Nephron progenitor cell (in vitro differentiated cells): ENCODE results near the gene LNPEP.

Experiments used
- DNase-seq: peaks from one replicate; pipeline ENCODE4 v3.0.0; 2021
- H3K27ac Mint-ChIP-seq: 2 replicates; pipeline ENCODE4 v1.8.0; 2021; ENCODE audit warnings: mild to moderate bottlenecking, moderate library complexity, mixed read lengths
- H3K27me3 Mint-ChIP-seq: 2 replicates; pipeline ENCODE4 v1.8.0; 2021; ENCODE audit warnings: mild to moderate bottlenecking, low read depth, mixed read lengths; ENCODE audit not compliant: poor library complexity
- H3K36me3 Mint-ChIP-seq: 2 replicates; pipeline ENCODE4 v1.8.0; 2021; ENCODE audit warnings: low read depth, mixed read lengths
- H3K4me1 Mint-ChIP-seq: 2 replicates; pipeline ENCODE4 v1.8.0; 2021; ENCODE audit warnings: mixed read lengths
- H3K4me3 Mint-ChIP-seq: 2 replicates; pipeline ENCODE4 v1.8.0; 2021; ENCODE audit warnings: mild to moderate bottlenecking, moderate library complexity, mixed read lengths
- H3K9me3 Mint-ChIP-seq: 2 replicates; pipeline ENCODE4 v1.8.0; 2021; ENCODE audit warnings: mild to moderate bottlenecking, moderate library complexity, mixed read lengths
- TF ChIP-seq, protein P1 (sequence below): fragments of 200-600 bp; sonication (generic); IDR thresholded peaks from 2 replicates; pipeline ENCODE4 v1.5.0; 2021; ENCODE audit warnings: antibody characterized with exemption

LNPEP gene

DNA sequence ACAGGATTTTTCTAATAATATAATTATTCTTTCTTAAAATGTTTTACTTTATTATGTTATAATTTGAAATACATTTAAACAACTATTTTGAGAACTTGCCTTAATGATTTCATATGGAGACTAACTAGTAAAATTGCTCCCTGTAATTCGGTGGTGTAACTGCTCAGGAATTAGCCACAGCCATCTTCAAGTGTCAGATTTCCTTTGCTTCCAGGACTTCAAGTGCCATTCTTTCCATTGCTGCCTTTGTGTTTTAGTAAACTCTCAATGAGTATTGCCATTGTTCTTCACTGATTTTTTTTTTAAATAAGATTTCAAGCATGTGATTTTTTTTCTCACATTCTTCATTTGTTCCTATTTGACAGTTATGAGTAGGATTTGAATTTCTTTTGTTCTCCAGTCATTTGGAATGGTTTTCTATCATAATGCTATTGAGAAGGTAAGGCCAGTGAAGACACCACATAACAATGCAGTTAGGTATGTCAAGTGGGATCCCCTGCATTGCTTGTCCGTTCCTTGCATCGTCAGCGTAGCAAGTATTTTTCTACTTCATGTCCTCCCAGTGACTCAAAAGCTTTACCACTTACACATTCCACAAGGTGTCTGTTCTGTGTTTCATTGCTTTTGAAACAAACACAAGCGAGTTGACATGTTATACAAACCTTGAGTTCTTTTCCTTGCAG lies 83.7 kb downstream of the LNPEP start:
- Mint-ChIP-seq H3K27ac (no peak overlapping the region), H3K36me3 (peaks cover 36% of the 10 kb centered on the region), H3K27me3 (no peaks in the 10 kb centered on the region), H3K9me3 (no peaks in the 10 kb centered on the region), H3K4me3 (no peak overlapping the region), H3K4me1 (peaks cover 6% of the 10 kb centered on the region)
- no peak for DNase-seq
- TF ChIP-seq, protein P1, sequence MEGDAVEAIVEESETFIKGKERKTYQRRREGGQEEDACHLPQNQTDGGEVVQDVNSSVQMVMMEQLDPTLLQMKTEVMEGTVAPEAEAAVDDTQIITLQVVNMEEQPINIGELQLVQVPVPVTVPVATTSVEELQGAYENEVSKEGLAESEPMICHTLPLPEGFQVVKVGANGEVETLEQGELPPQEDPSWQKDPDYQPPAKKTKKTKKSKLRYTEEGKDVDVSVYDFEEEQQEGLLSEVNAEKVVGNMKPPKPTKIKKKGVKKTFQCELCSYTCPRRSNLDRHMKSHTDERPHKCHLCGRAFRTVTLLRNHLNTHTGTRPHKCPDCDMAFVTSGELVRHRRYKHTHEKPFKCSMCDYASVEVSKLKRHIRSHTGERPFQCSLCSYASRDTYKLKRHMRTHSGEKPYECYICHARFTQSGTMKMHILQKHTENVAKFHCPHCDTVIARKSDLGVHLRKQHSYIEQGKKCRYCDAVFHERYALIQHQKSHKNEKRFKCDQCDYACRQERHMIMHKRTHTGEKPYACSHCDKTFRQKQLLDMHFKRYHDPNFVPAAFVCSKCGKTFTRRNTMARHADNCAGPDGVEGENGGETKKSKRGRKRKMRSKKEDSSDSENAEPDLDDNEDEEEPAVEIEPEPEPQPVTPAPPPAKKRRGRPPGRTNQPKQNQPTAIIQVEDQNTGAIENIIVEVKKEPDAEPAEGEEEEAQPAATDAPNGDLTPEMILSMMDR = no peak

DNA sequence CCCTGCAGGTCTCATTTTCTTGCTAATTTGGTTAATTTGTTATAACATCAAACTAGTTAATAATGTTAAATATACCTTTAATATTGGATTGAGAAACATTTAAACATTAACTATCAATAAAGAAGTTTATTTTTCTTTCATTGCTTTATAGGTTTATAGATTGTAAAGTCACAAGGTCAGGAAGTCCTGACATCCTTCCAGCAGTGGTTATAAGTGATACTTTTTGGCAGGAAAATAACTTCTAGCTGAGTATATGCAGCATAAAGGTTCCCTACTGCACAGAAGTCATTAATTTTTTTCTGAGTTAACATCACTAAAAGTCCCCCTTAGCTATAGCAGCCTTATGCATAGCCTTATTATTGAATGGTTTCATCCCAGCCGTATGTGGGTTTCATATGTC lies 85.5 kb downstream of the LNPEP start:
- Mint-ChIP-seq H3K9me3 (no peaks in the 10 kb centered on the region), H3K4me1 (peaks cover 6% of the 10 kb centered on the region), H3K36me3 (peaks cover 28% of the 10 kb centered on the region), H3K27me3 (no peaks in the 10 kb centered on the region), H3K27ac (no peak overlapping the region), H3K4me3 (no peak overlapping the region)
- TF ChIP-seq, protein P1 = no peak
- DNase-seq = no peak

DNA sequence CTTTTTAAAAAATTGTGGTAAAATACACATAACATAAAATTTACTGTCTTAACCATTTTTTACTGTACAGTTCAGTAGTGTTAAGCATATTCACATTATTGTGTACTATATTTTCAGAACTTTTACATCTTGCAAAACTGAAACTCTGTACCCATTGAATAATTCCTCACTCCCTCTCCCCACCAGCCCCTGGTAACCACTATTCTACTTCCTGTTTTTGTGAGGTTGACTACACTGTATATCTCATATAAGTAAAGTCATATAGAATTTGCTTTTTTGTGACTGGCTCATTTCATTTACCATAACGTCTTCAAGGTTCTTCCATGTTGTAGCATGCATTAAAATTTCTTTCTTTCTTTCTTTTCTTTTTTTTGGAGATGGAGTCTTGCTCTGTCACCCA lies 87.0 kb downstream of the LNPEP start:
- Mint-ChIP-seq H3K9me3 (no peaks in the 10 kb centered on the region), H3K4me1 (peaks cover 6% of the 10 kb centered on the region), H3K36me3 (peaks cover 36% of the 10 kb centered on the region), H3K4me3 (no peak overlapping the region), H3K27me3 (no peaks in the 10 kb centered on the region), H3K27ac (no peak overlapping the region)
- DNase-seq = no peak
- TF ChIP-seq, protein P1 = no peak

DNA sequence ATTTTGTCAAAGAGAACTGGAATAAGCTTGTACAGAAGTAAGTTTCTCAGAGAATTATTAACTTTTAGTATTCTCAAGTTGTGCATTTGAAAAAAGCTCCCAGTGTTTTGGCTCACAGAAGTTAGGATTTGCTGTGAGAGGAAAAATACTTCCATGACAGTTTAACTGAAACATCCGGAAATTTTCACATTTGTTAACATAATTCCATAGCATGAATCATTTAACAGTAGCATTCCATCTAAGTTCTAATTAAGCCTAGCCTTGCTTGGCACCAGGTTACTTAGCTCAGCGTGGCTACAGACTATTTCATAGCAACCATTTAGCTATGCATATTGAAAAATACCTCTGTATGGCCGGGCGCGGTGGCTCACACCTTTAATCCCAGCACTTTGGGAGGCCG lies 90.8 kb downstream of the LNPEP start:
- no peaks in the 10 kb centered on the region for H3K4me1 Mint-ChIP-seq
- no peak overlapping the region for H3K4me3 Mint-ChIP-seq
- H3K9me3 Mint-ChIP-seq = no peaks in the 10 kb centered on the region
- H3K27ac Mint-ChIP-seq = no peak overlapping the region
- H3K27me3 Mint-ChIP-seq = no peaks in the 10 kb centered on the region
- peaks cover 46% of the 10 kb centered on the region for H3K36me3 Mint-ChIP-seq
- TF ChIP-seq, protein P1 = no peak
- no peak for DNase-seq

DNA sequence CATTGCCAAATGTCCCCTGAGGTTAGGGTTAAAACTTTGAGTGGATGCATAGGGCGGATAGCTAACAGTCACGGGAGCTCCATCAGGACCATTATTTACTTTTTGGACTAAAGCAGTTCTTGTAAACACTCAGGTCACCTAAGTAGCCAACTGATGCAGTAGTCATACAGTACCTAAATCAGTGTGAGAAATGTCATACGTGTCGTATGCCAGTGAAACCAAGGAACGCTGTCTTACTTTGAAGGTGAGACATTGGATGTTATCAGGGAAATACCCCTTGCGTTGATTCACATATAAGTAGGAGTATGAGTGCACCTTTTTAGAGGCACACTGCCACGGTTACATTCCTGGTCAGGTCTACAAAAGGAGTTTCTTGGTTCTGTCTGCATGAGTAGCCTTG lies 101.9 kb downstream of the LNPEP start:
- Mint-ChIP-seq H3K9me3 (no peaks in the 10 kb centered on the region), H3K4me3 (no peak overlapping the region), H3K27ac (no peak overlapping the region), H3K36me3 (no peaks in the 10 kb centered on the region), H3K4me1 (peaks cover 13% of the 10 kb centered on the region), H3K27me3 (no peaks in the 10 kb centered on the region)
- DNase-seq = no peak
- TF ChIP-seq, protein P1 = no peak

DNA sequence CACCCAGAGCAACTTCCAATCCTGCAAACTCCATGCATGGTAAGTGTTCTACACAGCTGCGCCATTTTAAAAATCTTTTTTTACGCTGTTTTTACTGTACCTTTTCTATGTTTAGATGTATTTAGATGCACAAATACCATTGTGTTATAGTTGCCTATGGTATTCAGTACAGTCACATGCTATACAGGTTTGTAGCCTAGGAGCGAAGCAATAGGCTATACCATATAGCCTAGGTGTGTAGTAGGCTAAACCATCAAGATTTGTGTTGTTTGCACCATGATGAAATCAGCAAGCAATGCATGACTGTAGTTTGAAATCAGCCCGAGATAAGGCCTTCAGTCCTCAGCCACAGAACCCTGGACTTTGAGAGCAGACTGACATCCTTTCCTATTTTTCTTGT lies 105.4 kb downstream of the LNPEP start:
- Mint-ChIP-seq H3K9me3 (no peaks in the 10 kb centered on the region), H3K27ac (no peak overlapping the region), H3K4me1 (peaks cover 26% of the 10 kb centered on the region), H3K36me3 (no peaks in the 10 kb centered on the region), H3K4me3 (no peak overlapping the region), H3K27me3 (no peaks in the 10 kb centered on the region)
- TF ChIP-seq, protein P1 = no peak
- no peak for DNase-seq
